ENCODE measurements around the gene PSMC2. TPM values are rescaled to one million over a fixed set of nuclear protein-coding genes. Genes with fewer than 3 reads are reported as not detected.

The PSMC2 gene
- total and polyA plus RNA-seq, 2 of the 4 experiments (the other 2 are of a cell fraction): 184 to 311 TPM

DNA sequence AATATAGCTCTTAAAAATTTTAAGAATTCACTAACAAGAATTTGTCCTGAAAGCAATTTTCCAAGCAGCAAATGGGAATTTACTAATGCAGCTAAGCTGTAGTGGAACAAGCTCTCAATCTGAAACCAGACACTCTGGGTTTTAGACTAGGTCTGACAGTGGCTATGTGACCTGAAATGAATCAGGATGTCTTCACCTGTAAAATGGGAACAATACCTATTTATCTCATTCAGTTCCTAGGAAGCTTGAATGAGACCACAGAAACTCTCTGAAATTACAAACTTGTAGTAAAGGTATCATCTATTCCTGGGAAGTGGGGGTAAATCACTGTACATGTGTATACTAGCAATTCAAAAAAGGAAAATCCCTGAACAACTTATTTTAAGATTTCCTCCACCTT is 4.1 kb upstream of the PSMC2 start:
- Histone ChIP-seq H3K23ac (ENCODE audit: low read depth, low read length) (peak overlapping the region; percentile 74), H3K4me1 (ENCODE audit: control insufficient read depth, insufficient read depth, low read length) (peaks cover 2% of the 10 kb centered on the region), H2AK5ac (ENCODE audit: low read depth, low read length) (no peak overlapping the region), H3K56ac (ENCODE audit: extremely low read depth, insufficient read depth, low read length) (no peak overlapping the region), H4K5ac (ENCODE audit: low read depth, low read length) (no peak overlapping the region), H3K79me1 (ENCODE audit: low read depth in 1 of 2, low read length in 2 of 2) (peaks cover 4 to 11% of the 10 kb centered on the region in 2 experiments; a peak in 3 of 4 replicates), H3K9me3 (ENCODE audit: control insufficient read depth, insufficient read depth, low read length) (no peaks in the 10 kb centered on the region), H3K4me2 (ENCODE audit: low read depth, low read length) (peak overlapping the region; percentile 97), H3K27ac (ENCODE audit: insufficient read depth, low read length) (no peak overlapping the region), H2AK9ac (replicated peaks; ENCODE audit: low read depth, low read length, poor library complexity) (no peak overlapping the region), H2BK20ac (ENCODE audit: low read depth, low read length) (no peak overlapping the region), H3K9ac (ENCODE audit: low read depth, low read length) (peak overlapping the region; percentile 91; the same call in 1 of the 2 replicates), H2BK120ac (ENCODE audit: low read depth, low read length) (no peak overlapping the region), H2BK5ac (ENCODE audit: low read depth, low read length, poor library complexity, severe bottlenecking) (no peak overlapping the region), H3K4me3 (ENCODE audit: insufficient read depth, low read depth, low read length) (peak overlapping the region; percentile 89), H2BK15ac (ENCODE audit: low read depth, low read length) (no peak overlapping the region), H4K20me1 (ENCODE audit: insufficient read depth, low read length) (peaks cover 3% of the 10 kb centered on the region; the same call in 1 of the 2 replicates), H3K4ac (ENCODE audit: low read depth, low read length) (peak overlapping the region; percentile 76; the same call in 1 of the 2 replicates), H3K27me3 (ENCODE audit: control insufficient read depth, insufficient read depth, low read length) (no peaks in the 10 kb centered on the region), H2AFZ (replicated peaks; ENCODE audit: low read length, poor library complexity) (no peak overlapping the region), H4K91ac (ENCODE audit: insufficient read depth, low read depth, low read length) (no peak overlapping the region), H3K9me1 (ENCODE audit: insufficient read depth, low read length) (no peaks in the 10 kb centered on the region), H3K36me3 (ENCODE audit: control insufficient read depth, insufficient read depth, low read length) (peaks cover 9% of the 10 kb centered on the region), H4K8ac (ENCODE audit: low read depth in 2 of 2, low read length in 2 of 2) (peak overlapping the region in 1 of 2 experiments; percentile 68; a peak in 1 of 4 replicates), H3K14ac (replicated peaks; ENCODE audit: low read depth, low read length) (peak overlapping the region; percentile 51; the same call in 1 of the 2 replicates), H3K18ac (ENCODE audit: low read depth, low read length) (no peak overlapping the region)
- no TSS peak for BruUV-seq (replicated peaks)
- intact Hi-C loops (cut with micrococcal nuclease) (no loop called here), in situ Hi-C loops (cut with MboI; ENCODE audit: low sequenced_read_pairs) (no loop called here), dilution Hi-C loops (cut with HindIII; ENCODE audit: low sequenced_read_pairs, unreplicated experiment) (no loop called here)
- ChIA-PET CTCF (no interaction called here), POLR2A (ENCODE audit: unreplicated experiment) (no interaction called here)
- ATAC-seq (ENCODE audit: low read depth) (no peak), DNase-seq (no peak)
- TF ChIP-seq FOS (IDR thresholded peaks at IDR 0.05; ENCODE audit: low read depth, low read length) (no peak), RCOR1 (IDR thresholded peaks at IDR 0.05; ENCODE audit: insufficient replicate concordance, low read length) (no peak), MAFK (IDR thresholded peaks at IDR 0.05; ENCODE audit: low read depth, low read length) (no peak), NFE2L2 (IDR thresholded peaks at IDR 0.05; ENCODE audit: low read depth, low read length) (no peak), RFX5 (IDR thresholded peaks at IDR 0.05; ENCODE audit: low read depth, low read length) (no peak), MXI1 (IDR thresholded peaks at IDR 0.05; ENCODE audit: borderline replicate concordance, low read depth, low read length) (no peak), BHLHE40 (IDR thresholded peaks at IDR 0.05; ENCODE audit: low read depth, low read length) (no peak), CTCF (conservative IDR thresholded peaks at IDR 0.05; ENCODE audit: low read depth, low read length) (no peak), MAZ (IDR thresholded peaks at IDR 0.05; ENCODE audit: borderline replicate concordance, low read depth, low read length) (no peak), POLR2A (IDR thresholded peaks at IDR 0.05; ENCODE audit: low read depth, low read length) (no peak), CEBPB (IDR thresholded peaks at IDR 0.05; ENCODE audit: low read depth, low read length) (no peak), SMC3 (IDR thresholded peaks at IDR 0.05; ENCODE audit: low read depth, low read length) (no peak), USF2 (IDR thresholded peaks at IDR 0.05; ENCODE audit: low read depth, low read length) (no peak), CHD1 (IDR thresholded peaks at IDR 0.05; ENCODE audit: low read depth, low read length) (no peak), RAD21 (IDR thresholded peaks at IDR 0.05; ENCODE audit: low read length) (no peak)
- TF ChIP-seq, protein P1, sequence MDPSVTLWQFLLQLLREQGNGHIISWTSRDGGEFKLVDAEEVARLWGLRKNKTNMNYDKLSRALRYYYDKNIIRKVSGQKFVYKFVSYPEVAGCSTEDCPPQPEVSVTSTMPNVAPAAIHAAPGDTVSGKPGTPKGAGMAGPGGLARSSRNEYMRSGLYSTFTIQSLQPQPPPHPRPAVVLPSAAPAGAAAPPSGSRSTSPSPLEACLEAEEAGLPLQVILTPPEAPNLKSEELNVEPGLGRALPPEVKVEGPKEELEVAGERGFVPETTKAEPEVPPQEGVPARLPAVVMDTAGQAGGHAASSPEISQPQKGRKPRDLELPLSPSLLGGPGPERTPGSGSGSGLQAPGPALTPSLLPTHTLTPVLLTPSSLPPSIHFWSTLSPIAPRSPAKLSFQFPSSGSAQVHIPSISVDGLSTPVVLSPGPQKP (IDR thresholded peaks at IDR 0.05; ENCODE audit: borderline replicate concordance, low read depth, low read length): no peak

Data from IMR-90 (cell line).